ENCODE data around the gene TPST1. TPM values are rescaled to one million over a fixed set of nuclear protein-coding genes. Genes with fewer than 3 reads are reported as not detected.

Gene TPST1
- total RNA-seq, 1 donor, result 59.7 TPM

DNA sequence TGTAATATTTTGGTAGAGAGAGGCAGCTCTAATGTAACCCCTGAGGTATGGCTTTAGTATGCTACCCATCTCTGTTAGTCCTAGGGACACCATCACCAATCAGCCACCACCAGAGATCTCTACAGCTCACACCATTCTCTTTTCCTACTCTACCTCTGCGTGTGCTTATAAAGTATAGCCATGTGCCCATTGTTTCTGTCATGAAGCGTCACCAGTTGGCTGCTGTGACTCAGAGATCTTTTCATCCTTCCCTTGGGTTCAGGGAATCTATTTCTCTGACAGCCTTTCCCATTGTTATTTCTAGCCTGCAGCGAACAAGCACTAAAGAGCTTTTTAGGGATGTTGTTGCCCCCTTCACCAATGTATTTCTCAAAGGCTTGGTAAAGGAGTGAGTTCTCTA, 103.3 kb downstream of the TPST1 start:
- no peak for TF ChIP-seq CTCF (IDR thresholded peaks at IDR 0.05; ENCODE audit: insufficient read depth, low read length)
- peak; percentile 47 for DNase-seq (ENCODE audit: low read depth)
- no peak overlapping the region for H3K4me3 ChIP-seq (ENCODE audit: low read depth, low read length)

- TF ChIP-seq CTCF (IDR thresholded peaks at IDR 0.05; ENCODE audit: insufficient read depth, low read length), result no peak
- no peak for DNase-seq (ENCODE audit: low read depth)
- H3K4me3 ChIP-seq (ENCODE audit: low read depth, low read length), result no peak overlapping the region
These were observed 105.5 kb downstream of the TPST1 start for GRCh38 chr7:66310620-66311019.

DNA sequence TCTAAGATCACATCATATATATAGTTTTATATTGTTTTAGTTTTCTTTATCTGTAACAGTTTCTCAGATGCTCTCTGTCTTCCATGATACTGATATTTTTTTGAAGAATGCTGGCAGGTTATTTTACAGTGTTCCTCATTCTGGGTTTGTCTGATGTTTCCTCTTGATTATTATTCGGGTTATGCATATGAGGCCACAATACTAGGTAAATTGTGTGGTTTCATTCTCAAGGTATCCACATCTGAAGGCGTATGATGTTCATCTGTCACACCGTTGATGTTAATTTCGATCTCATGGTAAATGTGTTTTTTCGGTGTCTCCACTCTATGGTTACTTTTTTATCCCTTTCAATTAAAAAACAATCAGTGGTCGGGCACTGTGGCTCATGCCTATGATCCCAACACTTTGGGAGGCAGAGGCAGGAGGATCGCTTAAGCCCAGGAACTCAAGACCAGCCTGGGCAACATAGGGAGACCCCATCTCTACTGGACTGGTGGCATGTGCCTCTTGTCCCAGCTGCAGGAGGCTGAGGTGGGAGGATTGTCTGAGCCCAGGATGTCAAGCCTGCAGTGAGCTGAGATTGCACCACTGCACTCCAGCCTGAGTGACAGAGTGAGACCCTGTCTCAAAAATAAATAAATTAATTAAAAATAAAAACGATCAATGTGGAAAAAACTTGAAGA, 108.9 kb downstream of the TPST1 start:
- TF ChIP-seq CTCF (IDR thresholded peaks at IDR 0.05; ENCODE audit: insufficient read depth, low read length), result no peak

DNA sequence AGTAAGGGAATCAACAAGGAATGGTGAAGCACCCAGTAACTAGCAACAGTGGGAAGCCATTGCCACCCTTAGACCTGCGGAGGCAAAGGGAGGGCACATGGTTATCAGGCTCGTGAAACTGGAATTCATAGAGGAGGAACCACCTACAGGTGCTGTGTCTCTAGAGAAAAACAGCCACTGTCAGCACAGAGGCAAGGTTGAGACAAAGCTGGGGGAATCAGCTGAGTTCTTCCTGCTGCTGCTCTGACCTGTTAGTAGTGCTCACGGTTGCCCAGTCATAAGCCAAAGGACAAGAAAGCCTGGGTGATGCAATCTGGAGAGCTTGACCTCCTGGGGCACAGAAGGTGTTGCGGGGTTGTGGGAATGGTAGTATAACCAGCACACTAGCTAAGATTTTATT, 110.1 kb downstream of the TPST1 start:
- no peak overlapping the region for H3K4me3 ChIP-seq (ENCODE audit: low read depth, low read length)
- no peak for TF ChIP-seq CTCF (IDR thresholded peaks at IDR 0.05; ENCODE audit: insufficient read depth, low read length)
- no peak for DNase-seq (ENCODE audit: low read depth)

More for the DNA sequence above, 108.9 kb downstream of the TPST1 start:
- H3K4me3 ChIP-seq (ENCODE audit: low read depth, low read length), result no peak overlapping the region
- no peak for DNase-seq (ENCODE audit: low read depth)

GRCh38 chr7:66319407-66319979, 114.4 kb downstream of the TPST1 start:
- no peak for TF ChIP-seq CTCF (IDR thresholded peaks at IDR 0.05; ENCODE audit: insufficient read depth, low read length)
- H3K4me3 ChIP-seq (ENCODE audit: low read depth, low read length), result no peak overlapping the region
- peak; percentile 36 for DNase-seq (ENCODE audit: low read depth)

DNA sequence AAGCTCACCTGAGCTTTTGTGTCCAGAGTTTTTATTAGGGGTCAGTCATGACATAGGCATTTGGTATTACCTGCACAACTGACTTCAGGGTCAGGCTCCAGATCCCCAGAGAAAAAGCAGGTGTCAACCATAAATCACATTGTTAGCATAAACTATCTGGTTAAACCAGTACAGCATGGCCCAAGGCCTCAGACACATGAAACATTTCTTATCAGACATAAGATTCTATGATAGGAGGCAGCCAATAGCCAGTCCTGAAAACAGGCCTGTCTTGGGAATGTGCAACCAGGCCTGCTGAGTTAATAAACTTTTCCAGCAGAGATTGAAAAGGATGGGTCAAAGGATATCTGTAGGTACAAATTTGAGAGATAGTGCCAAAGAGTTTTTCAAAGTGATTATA, 116.1 kb downstream of the TPST1 start:
- no peak for TF ChIP-seq CTCF (IDR thresholded peaks at IDR 0.05; ENCODE audit: insufficient read depth, low read length)
- H3K4me3 ChIP-seq (ENCODE audit: low read depth, low read length), result no peak overlapping the region
- DNase-seq (ENCODE audit: low read depth), result no peak
